Central memory CD8-positive, alpha-beta T cell (primary cell): ENCODE data around the gene AGAP2.
"Not testable (repeated sequence)": the region's sequence is repeated elsewhere in the genome, so short reads cannot be mapped to it uniquely, and the experiment has no call there.

Experiments
- ATAC-seq: fragments of 150-1000 bp; cut with Tn5 transposase; replicated peaks from 2 replicates; pipeline ENCODE4 v1.10.0; 2022; ENCODE audit warnings: mild to moderate bottlenecking, moderate FRiP score, moderate number of reproducible peaks; ENCODE audit not compliant: poor library complexity, severe bottlenecking; ENCODE audit errors: extremely low read depth
- DNase-seq, 2 donors: peaks; one replicate each; pipeline ENCODE4 v3.0.0; 2021; ENCODE audit warnings: low spot score in 2 of 2
- H3K27ac Mint-ChIP-seq: one replicate; pipeline ENCODE4 v1.8.0; 2022; ENCODE audit warnings: low read depth, mild to moderate bottlenecking, moderate library complexity, mixed read lengths
- H3K27me3 Mint-ChIP-seq: one replicate; pipeline ENCODE4 v1.8.0; 2022; ENCODE audit warnings: mixed read lengths
- H3K36me3 Mint-ChIP-seq: one replicate; pipeline ENCODE4 v1.8.0; 2022; ENCODE audit warnings: mild to moderate bottlenecking, moderate library complexity, mixed read lengths; ENCODE audit not compliant: insufficient read depth
- H3K4me1 Mint-ChIP-seq: one replicate; pipeline ENCODE4 v1.8.0; 2022; ENCODE audit warnings: mixed read lengths
- H3K4me3 Mint-ChIP-seq: one replicate; pipeline ENCODE4 v1.8.0; 2022; ENCODE audit warnings: mild to moderate bottlenecking, moderate library complexity, mixed read lengths
- H3K9me3 Mint-ChIP-seq: one replicate; pipeline ENCODE4 v1.8.0; 2022; ENCODE audit warnings: mixed read lengths

The AGAP2 gene

DNA sequence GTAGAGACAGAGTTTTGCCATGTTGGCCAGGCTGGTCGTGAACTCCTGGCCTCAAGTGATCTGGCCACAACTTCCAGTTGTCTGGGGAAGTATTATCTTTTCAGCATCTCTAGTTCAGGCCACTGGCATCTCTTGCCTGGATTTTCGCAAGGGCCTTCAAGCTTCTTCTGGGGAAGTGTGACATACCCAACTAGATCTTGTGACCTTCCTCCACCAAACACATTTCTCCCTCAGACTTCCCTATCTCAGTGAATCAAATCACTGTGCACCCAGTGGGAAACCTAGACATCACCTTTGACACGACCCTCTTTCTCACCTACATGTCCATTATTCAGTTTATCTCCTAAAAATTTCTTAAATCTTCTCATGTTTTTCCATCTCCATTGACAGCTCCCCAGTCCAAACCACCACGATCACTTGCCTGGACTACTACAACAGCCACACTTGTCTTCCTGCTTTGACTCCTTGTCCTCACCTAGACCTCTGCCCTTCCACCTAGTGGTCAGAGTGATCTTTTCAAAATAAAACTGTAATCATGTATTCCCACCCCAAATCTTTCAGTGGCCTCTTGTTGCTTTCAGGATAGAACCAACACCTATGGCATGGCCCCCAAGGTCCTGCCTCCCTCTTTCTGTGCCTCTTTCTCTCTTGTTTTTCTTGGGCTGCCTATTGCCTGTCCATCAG, 37.2 kb upstream of the AGAP2 start:
- ATAC-seq (no peak), DNase-seq (no peak)
- no peaks in the 10 kb centered on the region for H3K9me3 Mint-ChIP-seq
- peaks cover 14% of the 10 kb centered on the region for H3K4me1 Mint-ChIP-seq
- peaks cover 6% of the 10 kb centered on the region for H3K36me3 Mint-ChIP-seq
- H3K4me3 Mint-ChIP-seq: no peak overlapping the region
- H3K27me3 Mint-ChIP-seq: no peaks in the 10 kb centered on the region
- no peak overlapping the region for H3K27ac Mint-ChIP-seq

DNA sequence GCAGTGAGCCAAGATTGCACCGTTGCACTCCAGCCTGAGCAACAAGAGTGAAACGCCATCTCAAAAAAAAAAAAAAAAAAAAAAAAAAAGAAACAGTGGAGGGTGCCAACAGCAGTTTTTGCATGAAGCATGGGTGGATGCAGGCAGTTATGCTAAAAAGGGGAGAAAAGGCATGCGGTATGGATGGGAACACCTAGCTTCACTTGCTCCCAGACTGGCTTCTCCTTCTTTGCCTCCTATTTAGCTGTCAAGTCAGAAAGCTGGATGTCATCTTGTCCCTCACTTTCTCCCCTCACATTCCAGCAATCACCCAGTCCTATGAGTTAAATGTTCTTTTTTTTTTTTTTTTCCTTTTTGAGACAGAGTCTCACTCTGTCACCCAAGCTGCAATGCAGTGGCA, 36.5 kb upstream of the AGAP2 start:
- H3K27ac Mint-ChIP-seq: no peak overlapping the region
- no peaks in the 10 kb centered on the region for H3K27me3 Mint-ChIP-seq
- peaks cover 8% of the 10 kb centered on the region for H3K36me3 Mint-ChIP-seq
- peaks cover 14% of the 10 kb centered on the region for H3K4me1 Mint-ChIP-seq
- H3K4me3 Mint-ChIP-seq: no peak overlapping the region
- no peaks in the 10 kb centered on the region for H3K9me3 Mint-ChIP-seq
- no peak for DNase-seq
- no peak for ATAC-seq

DNA sequence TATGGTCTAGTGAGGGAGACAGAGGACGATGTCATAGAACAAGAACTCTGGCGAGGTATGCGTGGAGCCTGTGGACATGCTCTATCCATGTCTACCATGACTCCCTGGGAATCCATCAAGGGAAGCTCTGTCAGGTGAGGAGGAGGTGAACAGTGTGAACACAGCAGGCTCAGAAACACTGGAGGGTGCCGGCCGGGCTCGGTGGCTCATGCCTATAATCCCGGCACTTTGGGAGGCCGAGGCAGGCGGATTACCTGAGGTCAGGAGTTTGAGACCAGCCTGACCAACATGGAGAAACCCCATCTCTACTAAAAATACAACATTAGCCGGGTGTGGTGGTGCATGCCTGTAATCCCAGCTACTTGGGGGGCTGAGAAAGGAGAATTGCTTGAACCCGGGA, 36.1 kb upstream of the AGAP2 start:
- not testable (repeated sequence) for H3K27ac Mint-ChIP-seq, DNase-seq, H3K4me3 Mint-ChIP-seq, H3K27me3 Mint-ChIP-seq, ATAC-seq, H3K36me3 Mint-ChIP-seq, H3K9me3 Mint-ChIP-seq
- peaks cover 14% of the 10 kb centered on the region for H3K4me1 Mint-ChIP-seq

DNA sequence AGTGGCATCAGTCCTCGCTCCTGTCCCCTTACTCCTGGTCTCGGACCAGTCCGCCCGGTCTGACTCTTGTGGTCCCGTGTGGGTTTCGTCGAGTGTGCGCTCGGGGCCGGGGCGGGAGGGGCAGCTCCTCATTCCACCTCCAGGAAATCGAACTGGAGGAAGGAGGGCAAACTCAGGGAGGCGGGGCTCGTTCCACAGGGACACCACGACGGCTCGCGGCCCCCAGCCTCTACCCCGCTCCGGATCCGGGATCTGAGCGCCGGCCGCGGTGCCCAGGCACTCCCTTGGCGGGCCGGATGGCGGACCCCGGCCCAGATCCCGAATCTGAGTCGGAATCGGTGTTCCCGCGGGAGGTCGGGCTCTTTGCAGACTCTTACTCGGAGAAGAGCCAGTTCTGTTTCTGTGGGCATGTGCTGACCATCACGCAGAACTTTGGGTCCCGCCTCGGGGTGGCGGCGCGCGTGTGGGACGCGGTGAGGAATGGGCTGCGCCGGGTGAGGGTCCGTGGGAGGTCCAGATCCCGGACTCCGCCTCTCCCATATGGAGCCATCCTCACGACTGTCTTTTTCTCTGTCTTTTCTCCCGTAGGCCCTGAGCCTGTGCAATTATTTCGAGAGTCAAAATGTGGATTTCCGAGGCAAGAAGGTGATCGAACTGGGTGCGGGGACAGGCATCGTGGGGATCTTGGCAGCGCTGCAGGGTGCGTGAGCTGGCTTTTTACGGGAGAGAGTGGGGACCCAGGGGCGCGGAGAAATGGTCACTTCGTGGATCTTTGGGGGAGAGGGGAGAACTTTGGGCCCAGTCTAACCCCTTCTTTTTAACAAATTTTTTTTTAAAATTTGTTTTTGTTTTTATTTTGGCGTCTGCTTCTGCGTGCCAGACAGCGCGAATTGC, 34.1 kb upstream of the AGAP2 start, which contains the start of gene EEF1AKMT3:
TSS of gene EEF1AKMT3 (plus strand) at position 186 of the 894 bp plus-strand sequence. CDS start at position 297, 111 bp downstream.
- ATAC-seq (peak; percentile 24), DNase-seq (no peak)
- H3K4me1 Mint-ChIP-seq: peaks cover 14% of the 10 kb centered on the region
- H3K27ac Mint-ChIP-seq: peak within 1 kb of the TSS; percentile 97
- no peaks in the 10 kb centered on the region for H3K9me3 Mint-ChIP-seq
- H3K4me3 Mint-ChIP-seq: peak within 1 kb of the TSS; percentile 98
- H3K27me3 Mint-ChIP-seq: no peaks in the 10 kb centered on the region
- peaks cover 10% of the 10 kb centered on the region for H3K36me3 Mint-ChIP-seq

DNA sequence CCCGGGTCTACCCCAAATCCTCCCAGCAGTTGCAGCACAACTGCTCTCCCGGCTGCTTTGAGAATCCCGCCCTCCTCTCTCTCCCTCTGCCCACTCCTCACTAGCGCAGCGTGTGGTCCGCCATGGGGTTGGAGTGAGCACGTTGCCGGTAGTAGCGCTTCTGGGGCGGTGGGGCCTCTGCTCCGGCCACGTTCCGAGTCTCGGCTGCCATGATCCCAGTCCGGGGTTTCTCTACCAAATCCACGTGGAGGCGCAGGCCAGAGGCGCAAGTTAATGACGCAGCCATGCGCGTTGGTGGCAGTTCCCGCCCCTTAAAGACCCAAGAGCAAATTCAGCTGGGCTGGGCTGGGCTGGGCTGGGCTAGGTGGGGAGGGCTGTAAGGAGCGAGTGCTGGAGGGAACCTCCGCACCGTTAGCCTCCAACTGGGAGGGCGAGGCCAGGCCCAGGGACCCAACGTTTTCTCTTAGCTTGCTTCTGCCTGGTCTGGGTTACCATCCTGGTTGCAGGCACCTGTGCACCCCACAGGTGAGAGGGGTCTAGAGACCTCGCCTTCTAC, 33.4 kb upstream of the AGAP2 start, which contains the start of gene METTL1:
TSS of gene METTL1 (minus strand) at position 233 of the 556 bp plus-strand sequence. CDS start at position 211, 22 bp downstream.
- peak; percentile 91 for ATAC-seq
- Mint-ChIP-seq H3K27ac (peak within 1 kb of the TSS; percentile 97), H3K9me3 (no peaks in the 10 kb centered on the region), H3K27me3 (peaks cover 4% of the 10 kb centered on the region), H3K4me1 (peaks cover 14% of the 10 kb centered on the region), H3K36me3 (peaks cover 10% of the 10 kb centered on the region), H3K4me3 (peak within 1 kb of the TSS; percentile 98)
- peak; percentile 67 to 85 for DNase-seq

DNA sequence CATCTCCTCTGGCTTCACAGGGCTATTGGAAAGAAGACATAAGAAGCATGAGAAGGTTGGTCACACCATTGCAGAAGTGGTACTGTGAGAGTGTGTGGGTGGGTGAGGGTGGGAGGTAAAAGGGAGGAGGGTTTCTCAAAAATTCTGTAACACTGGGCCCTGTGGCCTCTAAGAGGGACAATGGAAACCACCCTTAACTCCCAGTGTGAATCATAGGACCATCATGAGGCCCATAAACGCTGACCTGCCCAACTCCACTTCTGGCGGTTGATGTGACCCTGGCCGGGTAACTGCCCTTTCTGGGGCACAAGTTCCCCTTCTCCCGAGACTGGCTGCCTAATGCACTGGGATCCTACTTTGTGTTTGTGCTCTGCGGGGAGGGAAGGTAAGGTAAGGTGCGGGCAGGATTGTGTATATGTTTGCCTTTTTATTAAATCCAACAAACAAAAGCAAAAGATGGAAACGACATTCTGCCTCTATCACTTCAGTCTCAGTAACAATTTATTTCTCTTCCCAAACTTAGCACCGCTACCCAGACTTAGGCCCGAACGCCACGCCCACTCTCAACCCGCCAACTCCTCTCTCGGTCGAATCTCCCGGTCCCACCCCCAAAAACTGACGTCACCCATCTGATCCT, 32.8 kb upstream of the AGAP2 start:
- ATAC-seq: peak; percentile 62
- H3K4me1 Mint-ChIP-seq: peaks cover 20% of the 10 kb centered on the region
- H3K36me3 Mint-ChIP-seq: peaks cover 10% of the 10 kb centered on the region
- H3K4me3 Mint-ChIP-seq: peak overlapping the region; percentile 98
- peak overlapping the region; percentile 97 for H3K27ac Mint-ChIP-seq
- H3K9me3 Mint-ChIP-seq: no peaks in the 10 kb centered on the region
- DNase-seq: peak in 1 of 2 donors; percentile 70
- H3K27me3 Mint-ChIP-seq: peaks cover 10% of the 10 kb centered on the region

DNA sequence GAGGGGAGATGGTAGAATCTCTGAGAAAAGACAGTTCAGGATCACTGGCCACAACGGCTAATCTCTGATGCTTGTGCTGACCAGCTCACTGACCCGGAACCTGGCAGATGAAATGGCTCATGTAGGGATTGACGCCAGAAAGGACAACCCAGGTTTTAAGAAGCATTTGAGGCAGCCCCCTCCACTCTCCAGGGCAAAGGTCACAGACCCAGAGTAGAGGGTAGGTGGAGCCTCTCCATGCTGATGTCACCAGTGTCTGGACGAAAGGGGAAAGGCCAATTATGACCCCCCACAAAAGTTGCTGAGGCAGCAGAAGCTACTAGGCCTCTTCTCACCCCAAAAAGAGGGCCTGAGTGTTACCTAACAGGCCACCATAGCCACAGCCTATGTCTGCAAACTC, 32.2 kb upstream of the AGAP2 start:
- Mint-ChIP-seq H3K36me3 (peaks cover 10% of the 10 kb centered on the region), H3K27me3 (peaks cover 13% of the 10 kb centered on the region), H3K27ac (no peak overlapping the region), H3K4me1 (peaks cover 23% of the 10 kb centered on the region), H3K9me3 (no peaks in the 10 kb centered on the region), H3K4me3 (peak overlapping the region; percentile 98)
- ATAC-seq: no peak
- DNase-seq: no peak

DNA sequence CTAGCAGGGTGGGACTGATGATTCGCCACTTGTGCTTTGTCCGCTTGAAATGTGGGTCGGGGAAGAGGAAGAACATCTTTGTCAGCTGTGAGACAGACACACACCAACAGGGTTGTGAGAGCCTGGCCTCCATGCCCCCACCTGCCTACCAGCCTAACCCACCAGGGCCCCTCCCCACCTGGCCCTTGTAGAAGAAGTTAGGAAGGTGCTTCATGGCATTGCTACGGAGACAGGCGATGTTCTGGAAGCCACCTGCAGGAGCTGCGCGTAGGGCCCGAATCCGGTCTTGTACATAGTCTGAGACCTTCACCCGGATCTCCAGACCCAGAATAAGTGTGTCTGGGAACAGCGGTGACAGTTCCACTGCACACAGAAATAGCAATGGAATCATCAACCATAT, 31.1 kb upstream of the AGAP2 start:
- no peak for DNase-seq
- peaks cover 25% of the 10 kb centered on the region for H3K27me3 Mint-ChIP-seq
- no peak overlapping the region for H3K27ac Mint-ChIP-seq
- peaks cover 12% of the 10 kb centered on the region for H3K36me3 Mint-ChIP-seq
- no peak overlapping the region for H3K4me3 Mint-ChIP-seq
- no peaks in the 10 kb centered on the region for H3K9me3 Mint-ChIP-seq
- ATAC-seq: no peak
- peaks cover 31% of the 10 kb centered on the region for H3K4me1 Mint-ChIP-seq

DNA sequence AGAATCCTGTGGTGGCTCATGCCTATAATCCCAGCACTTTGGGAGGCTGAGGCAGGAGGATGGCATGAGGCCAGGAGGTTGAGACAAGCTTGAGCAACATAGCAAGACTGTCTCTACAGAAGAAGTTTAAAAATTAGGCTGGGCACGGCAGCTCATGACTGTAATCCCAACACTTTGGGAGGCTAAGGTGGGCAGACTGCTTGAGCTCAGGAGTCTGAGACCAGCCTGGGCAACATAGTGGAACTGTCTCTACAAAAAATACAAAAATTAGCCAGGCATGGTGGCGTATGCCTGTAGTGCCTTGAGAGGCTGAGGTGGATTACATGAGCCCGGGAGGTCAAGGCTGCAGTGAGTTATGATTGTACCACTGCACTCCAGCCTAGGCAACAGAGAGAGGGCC, 29.3 kb upstream of the AGAP2 start:
- ATAC-seq: no peak
- no peak overlapping the region for H3K27ac Mint-ChIP-seq
- no peaks in the 10 kb centered on the region for H3K9me3 Mint-ChIP-seq
- peaks cover 12% of the 10 kb centered on the region for H3K36me3 Mint-ChIP-seq
- no peak overlapping the region for H3K4me3 Mint-ChIP-seq
- DNase-seq: no peak
- H3K4me1 Mint-ChIP-seq: peaks cover 33% of the 10 kb centered on the region
- peaks cover 39% of the 10 kb centered on the region for H3K27me3 Mint-ChIP-seq

DNA sequence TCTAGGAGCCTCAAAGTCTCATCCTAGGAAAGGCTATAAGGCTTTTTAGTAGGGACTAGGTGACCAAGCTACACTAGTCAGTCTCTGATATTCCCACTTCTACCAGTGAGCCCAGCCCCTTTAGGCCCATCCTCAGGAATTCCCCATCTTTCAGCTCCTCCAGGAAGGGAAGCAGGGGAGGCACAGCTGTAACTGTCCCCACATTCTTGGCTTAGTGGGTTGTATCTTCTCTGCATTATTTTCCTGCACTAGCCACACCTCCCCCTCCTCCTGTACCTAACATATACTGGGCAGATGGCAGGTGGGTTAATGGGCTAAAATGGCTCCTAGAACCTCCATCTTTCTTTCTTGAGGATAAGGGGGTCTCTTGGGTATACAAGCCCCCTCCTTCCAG, 28.8 kb upstream of the AGAP2 start:
- Mint-ChIP-seq H3K4me1 (peaks cover 31% of the 10 kb centered on the region), H3K36me3 (peaks cover 12% of the 10 kb centered on the region)

DNA sequence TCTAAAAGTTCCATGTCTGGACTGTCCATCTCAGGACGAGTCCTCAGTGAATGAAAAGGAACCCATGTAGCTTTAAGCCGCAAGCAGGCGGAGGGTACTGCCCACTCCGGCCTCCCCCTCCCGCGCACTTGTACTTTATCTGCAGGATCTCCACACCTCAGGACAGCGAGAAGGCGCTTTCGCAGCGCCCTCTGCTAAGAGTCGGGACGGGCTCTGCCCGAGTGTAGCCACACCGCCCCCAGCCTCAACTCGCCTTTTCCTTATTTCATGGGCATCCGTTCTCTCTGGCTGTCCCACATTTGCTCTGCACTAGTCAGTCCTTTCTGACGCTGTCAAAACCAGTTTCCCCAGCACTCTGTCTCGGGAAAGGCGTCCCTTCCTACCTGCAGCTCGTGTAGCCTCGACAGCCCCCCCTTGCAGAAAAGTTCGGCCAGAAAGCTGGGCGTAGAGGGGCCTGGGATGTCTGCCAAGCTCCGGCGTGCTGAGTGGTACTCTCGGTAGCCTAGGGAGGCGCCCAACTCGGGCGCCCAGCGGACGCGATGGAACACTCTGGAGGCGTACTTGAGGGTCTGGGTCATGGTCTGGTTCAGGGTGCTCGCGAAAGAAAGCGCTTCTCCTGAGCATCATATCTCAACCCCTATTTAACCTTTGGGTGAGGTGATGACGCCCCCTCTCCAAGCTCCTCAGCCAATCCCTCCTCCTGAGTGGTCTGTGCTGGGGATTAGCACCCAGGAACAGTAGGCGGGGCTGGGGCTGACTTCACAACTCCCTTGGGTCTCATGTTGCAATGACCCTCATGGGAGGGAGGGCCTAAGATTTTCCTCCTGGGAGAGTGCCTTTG, 28.1 kb upstream of the AGAP2 start, which contains the start of gene CYP27B1:
TSS of gene CYP27B1 (minus strand) at position 615 of the 841 bp plus-strand sequence. CDS start at position 578, 37 bp downstream.
- H3K4me3 Mint-ChIP-seq: peak within 1 kb of the TSS; percentile 83
- DNase-seq (no peak), ATAC-seq (no peak)
- no peak within 1 kb of the TSS for H3K27ac Mint-ChIP-seq
- H3K4me1 Mint-ChIP-seq: peaks cover 27% of the 10 kb centered on the region
- H3K27me3 Mint-ChIP-seq: peaks cover 39% of the 10 kb centered on the region
- no peaks in the 10 kb centered on the region for H3K9me3 Mint-ChIP-seq
- peaks cover 8% of the 10 kb centered on the region for H3K36me3 Mint-ChIP-seq

More for the DNA sequence above, 28.8 kb upstream of the AGAP2 start:
- ATAC-seq (no peak), DNase-seq (no peak)
- Mint-ChIP-seq H3K4me3 (no peak overlapping the region), H3K9me3 (no peaks in the 10 kb centered on the region), H3K27ac (no peak overlapping the region), H3K27me3 (peaks cover 39% of the 10 kb centered on the region)
